GM19025 (cell line): ENCODE results near the gene PSMB9.
"Not testable (repeated sequence)": the region's sequence is repeated elsewhere in the genome, so short reads cannot be mapped to it uniquely, and the experiment has no call there.

Source experiments
- ATAC-seq: cut with Tn5 transposase; IDR thresholded peaks from one replicate; pipeline ENCODE4 v1.9.1; 2021; ENCODE audit warnings: mild to moderate bottlenecking, low read depth, moderate library complexity; ENCODE audit not compliant: unreplicated experiment

The PSMB9 gene

GRCh38 chr6:32857156-32857891 lies 3.3 kb downstream of the PSMB9 start:
- ATAC-seq, result no peak

- no peak for ATAC-seq
These were observed 4.2 kb downstream of the PSMB9 start for GRCh38 chr6:32858194-32858593.

GRCh38 chr6:32860674-32861073 lies 6.7 kb downstream of the PSMB9 start:
- no peak for ATAC-seq

- no peak for ATAC-seq
These were observed 8.7 kb downstream of the PSMB9 start for GRCh38 chr6:32862725-32863124.

GRCh38 chr6:32865724-32866443 lies 11.9 kb downstream of the PSMB9 start:
- ATAC-seq, result no peak

GRCh38 chr6:32867022-32867477 lies 13.1 kb downstream of the PSMB9 start:
- ATAC-seq, result no peak

GRCh38 chr6:32867554-32868256 lies 13.7 kb downstream of the PSMB9 start:
- no peak for ATAC-seq

- no peak for ATAC-seq
These were observed 14.3 kb downstream of the PSMB9 start for GRCh38 chr6:32868257-32868788.

GRCh38 chr6:32873947-32874346 lies 20.0 kb downstream of the PSMB9 start:
- not testable (repeated sequence) for ATAC-seq

- ATAC-seq, result no peak
These were observed 22.6 kb downstream of the PSMB9 start for GRCh38 chr6:32876603-32877002.

- no peak for ATAC-seq
These were observed 25.7 kb downstream of the PSMB9 start for GRCh38 chr6:32879691-32880090.

GRCh38 chr6:32880962-32881361 lies 27.0 kb downstream of the PSMB9 start:
- not testable (repeated sequence) for ATAC-seq

GRCh38 chr6:32882879-32883250 lies 28.9 kb downstream of the PSMB9 start:
- ATAC-seq, result no peak

GRCh38 chr6:32883789-32884188 lies 29.8 kb downstream of the PSMB9 start:
- ATAC-seq, result no peak

- no peak for ATAC-seq
These were observed 31.8 kb downstream of the PSMB9 start for GRCh38 chr6:32885698-32886286.

GRCh38 chr6:32886681-32887383 lies 32.8 kb downstream of the PSMB9 start:
- no peak for ATAC-seq

- no peak for ATAC-seq
These were observed 33.6 kb downstream of the PSMB9 start for GRCh38 chr6:32887616-32888015.

- ATAC-seq, result no peak
These were observed 34.6 kb downstream of the PSMB9 start for GRCh38 chr6:32888576-32888975.

GRCh38 chr6:32889533-32889932 lies 35.5 kb downstream of the PSMB9 start:
- no peak for ATAC-seq

GRCh38 chr6:32890831-32891230 lies 36.8 kb downstream of the PSMB9 start:
- ATAC-seq, result no peak
